Measurements from ENCODE around the gene DGCR2.
"Not testable (repeated sequence)": the region's sequence is repeated elsewhere in the genome, so short reads cannot be mapped to it uniquely, and the experiment has no call there.

DGCR2 gene

GRCh38 chr22:18988958-18989357, 133.3 kb downstream of the DGCR2 start:
- DNase-seq (ENCODE audit: low read depth in 1 of 2, low spot score in 1 of 2), result no peak

GRCh38 chr22:18987765-18988164, 134.4 kb downstream of the DGCR2 start:
- no peak for DNase-seq (ENCODE audit: low read depth in 1 of 2, low spot score in 1 of 2)

- DNase-seq (ENCODE audit: low read depth in 1 of 2, low spot score in 1 of 2), result not testable (repeated sequence)
Observed at GRCh38 chr22:18987114-18987513, 135.1 kb downstream of the DGCR2 start.

All from activated CD4-positive, alpha-beta T cell treated with anti-CD3 and anti-CD28 coated beads, Interleukin-2, amount 50 U/mL, for 24 hours (primary cell).